GM12878 (cell line): ENCODE results near the gene CACNG3. TPM values are rescaled to one million over a fixed set of nuclear protein-coding genes. Genes with fewer than 3 reads are reported as not detected.

Experiments used
- ATAC-seq: fragments of 200-7000 bp; cut with Tn5 transposase; 3 replicates; pipeline ENCODE4 v1.9.1; 2020; ENCODE audit warnings: mild to moderate bottlenecking, moderate library complexity
- BruUV-seq: library from RNA; stranded (reverse); fragments of 400-500 nt; replicated peaks from 2 replicates; lab custom pipeline; 2021; lab: Mats Ljungman, UMichigan
- CTCF ChIA-PET: fragments of 300-600 bp; sonication (Branson Sonifier 250); formaldehyde crosslinking; extraction: SDS; loops from one replicate; lab custom pipeline; 2021; ENCODE audit warnings: inconsistent platforms; lab: Yijun Ruan, JAX
- POLR2A ChIA-PET: fragments of 350-600 bp; formaldehyde crosslinking; extraction: SDS; loops from one replicate; lab custom pipeline; 2021; ENCODE audit warnings: inconsistent platforms; lab: Charles Lee
- RAD21 ChIA-PET: fragments of 300-600 bp; sonication (Branson Sonifier 250); formaldehyde crosslinking; loops from one replicate; lab custom pipeline; 2023; ENCODE audit warnings: antibody characterized with exemption; ENCODE audit not compliant: unreplicated experiment; lab: Charles Lee
- SMC1A ChIA-PET: fragments of 300-600 bp; sonication (Branson Sonifier 250); formaldehyde crosslinking; loops from one replicate; lab custom pipeline; 2023; ENCODE audit not compliant: unreplicated experiment, uncharacterized antibody; lab: Charles Lee
- DNase-seq: peaks from one replicate; pipeline ENCODE4 v3.0.0-alpha.2; 2011; ENCODE audit warnings: low read depth, low spot score
- FAIRE-seq: peaks from 3 replicates; lab custom pipeline; 2011; peaks lifted over from hg19 to GRCh38; lab: Jason Lieb, UNC
- H2AFZ ChIP-seq: 2 replicates; pipeline ENCODE4 v1.6.0; 2011; ENCODE audit warnings: low read depth, low read length, control low read depth; ENCODE audit not compliant: control insufficient read depth
- H3K27ac ChIP-seq: 2 replicates; pipeline ENCODE4 v1.5.1; 2011; ENCODE audit warnings: control low read depth; ENCODE audit not compliant: control insufficient read depth, insufficient read depth
- H3K27me3 ChIP-seq, 2 experiments: replicated peaks in 1 of 2; 2 replicates each; pipeline versions ENCODE4 v1.6.0 to v1.6.1; 2011; ENCODE audit warnings: low read length in 1 of 2; ENCODE audit not compliant: control insufficient read depth in 2 of 2, insufficient read depth in 2 of 2
- H3K36me3 ChIP-seq, 2 experiments: 2 replicates each; pipeline ENCODE4 v1.5.1; 2011; ENCODE audit warnings: low read length in 1 of 2; ENCODE audit not compliant: control insufficient read depth in 2 of 2, insufficient read depth in 2 of 2
- H3K4me1 ChIP-seq: 2 replicates; pipeline ENCODE4 v1.6.1; 2011; ENCODE audit warnings: mild to moderate bottlenecking, low read length, moderate library complexity, mixed read lengths; ENCODE audit not compliant: control insufficient read depth, insufficient read depth
- H3K4me2 ChIP-seq: 2 replicates; pipeline ENCODE4 v1.6.0; 2011; ENCODE audit warnings: control low read depth; ENCODE audit not compliant: control insufficient read depth, insufficient read depth
- H3K4me3 ChIP-seq: fragments of 200-600 bp; sonication (generic); 2 replicates; pipeline ENCODE4 v1.5.1; 2016
- H3K79me2 ChIP-seq: 2 replicates; pipeline ENCODE4 v1.6.0; 2011; ENCODE audit warnings: low read length; ENCODE audit not compliant: control insufficient read depth, insufficient read depth
- H3K9ac ChIP-seq: 2 replicates; pipeline ENCODE4 v1.8.0; 2011; ENCODE audit warnings: low read length, control low read depth, mixed read lengths; ENCODE audit not compliant: control insufficient read depth, insufficient read depth
- H3K9me3 ChIP-seq: replicated peaks from 3 replicates; pipeline ENCODE4 v1.5.1; 2011; ENCODE audit warnings: mild to moderate bottlenecking, low read length; ENCODE audit not compliant: control insufficient read depth, insufficient read depth
- H4K20me1 ChIP-seq: 2 replicates; pipeline ENCODE4 v1.6.0; 2011; ENCODE audit not compliant: control insufficient read depth, insufficient read depth
- FOXM1 ChIP-seq: IDR thresholded peaks from 2 replicates; pipeline ENCODE4 v1.6.1; 2012; ENCODE audit warnings: low read depth, mild to moderate bottlenecking, inconsistent platforms, low read length, moderate library complexity
- MYB ChIP-seq: fragments of 150-350 bp; IDR thresholded peaks from 2 replicates; pipeline ENCODE4 v1.6.1; 2014; ENCODE audit warnings: mild to moderate bottlenecking, low read depth, low read length, borderline replicate concordance
- PRDM15 ChIP-seq: fragments of 450-650 bp; formaldehyde crosslinking; IDR thresholded peaks from 2 replicates; pipeline ENCODE4 v1.4.0; 2020; ENCODE audit warnings: mild to moderate bottlenecking, moderate library complexity
- SMAD1 ChIP-seq: fragments of 450-650 bp; IDR thresholded peaks from 2 replicates; pipeline ENCODE4 v1.6.1; 2018; ENCODE audit warnings: mild to moderate bottlenecking, low read depth; ENCODE audit not compliant: partially characterized antibody
- SMAD5 ChIP-seq: IDR thresholded peaks from 2 replicates; pipeline ENCODE4 v1.6.1; 2016; ENCODE audit warnings: antibody characterized with exemption, low read depth
- SREBF2 ChIP-seq: IDR thresholded peaks from 2 replicates; pipeline ENCODE4 v1.6.1; 2012; ENCODE audit warnings: mild to moderate bottlenecking, low read length
- TBL1XR1 ChIP-seq: IDR thresholded peaks from 2 replicates; pipeline ENCODE4 v1.6.1; 2012; ENCODE audit warnings: low read depth, low read length, improper control_type of control experiment
- ZNF274 ChIP-seq: IDR thresholded peaks from one replicate; pipeline ENCODE4 v1.8.0; 2011; ENCODE audit not compliant: insufficient read length, insufficient read depth
- in situ Hi-C: fragments of 300-500 bp; cut with MboI; formaldehyde crosslinking; loops from 9 replicates; pipeline ENCODE4 v1.14.3; 2018; ENCODE audit warnings: mixed read lengths
- intact Hi-C: fragments of 100-400 bp; cut with micrococcal nuclease; formaldehyde crosslinking; loops from one replicate; pipeline ENCODE4 v1.14.2; 2022; ENCODE audit not compliant: unreplicated experiment
- polyA plus RNA-seq, 11 experiments: library from polyadenylated mRNA; depleted of rRNA in 4 of 11; unstranded in 6 of 11; stranded (reverse) in 5 of 11; fragments of >200 nt; fragmentation: Nextera tagmentation in 4 of 11; fragmentation: Illumina TruSeq in 1 of 11; extraction: Ambion mirVana in 4 of 11; extraction: Trizol in 1 of 11; gene quantifications; 1 replicate in 1 of 11; 2 replicates in 10 of 11; pipeline versions ENCODE4 v1.2.1 to v1.2.3, GENCODE V29; 2011 to 2016; ENCODE audit warnings: inconsistent platforms in 2 of 11, missing spikeins in 2 of 11, low read depth in 1 of 11
- total RNA-seq, 4 experiments: library from RNA; depleted of rRNA in 3 of 4; stranded (reverse); fragments of >200 nt in 3 of 4; fragmentation: Illumina TruSeq in 1 of 4; extraction: Trizol in 1 of 4; gene quantifications; 2 replicates each; pipeline versions ENCODE4 v1.2.1 to v1.2.3, GENCODE V29; 2013 to 2021
- TF ChIP-seq, protein P1 (sequence below): fragments of 450-650 bp; IDR thresholded peaks from 2 replicates; pipeline ENCODE4 v1.6.1; 2017; ENCODE audit warnings: mild to moderate bottlenecking, moderate library complexity

Gene CACNG3
- total and polyA plus RNA-seq, 10 of the 15 experiments (the other 5 are each of a cell fraction or from before 2014, with no cell fraction given): 0.04 TPM; not detected in 9

GRCh38 chr16:24315343-24315742 is 59.2 kb downstream of the CACNG3 start:
- no peaks in the 10 kb centered on the region for H3K4me1 ChIP-seq
- no peak overlapping the region for H3K27ac ChIP-seq
- intact Hi-C loops (no loop called here), in situ Hi-C loops (no loop called here)
- BruUV-seq: no TSS peak
- no peaks in the 10 kb centered on the region; a peak in 1 of 4 replicates for H3K27me3 ChIP-seq
- H3K4me2 ChIP-seq: no peak overlapping the region
- TF ChIP-seq PRDM15 (no peak), ZNF274 (no peak), SMAD1 (no peak), SREBF2 (no peak), MYB (no peak), FOXM1 (no peak), SMAD5 (no peak), TBL1XR1 (no peak)
- TF ChIP-seq, protein P1, sequence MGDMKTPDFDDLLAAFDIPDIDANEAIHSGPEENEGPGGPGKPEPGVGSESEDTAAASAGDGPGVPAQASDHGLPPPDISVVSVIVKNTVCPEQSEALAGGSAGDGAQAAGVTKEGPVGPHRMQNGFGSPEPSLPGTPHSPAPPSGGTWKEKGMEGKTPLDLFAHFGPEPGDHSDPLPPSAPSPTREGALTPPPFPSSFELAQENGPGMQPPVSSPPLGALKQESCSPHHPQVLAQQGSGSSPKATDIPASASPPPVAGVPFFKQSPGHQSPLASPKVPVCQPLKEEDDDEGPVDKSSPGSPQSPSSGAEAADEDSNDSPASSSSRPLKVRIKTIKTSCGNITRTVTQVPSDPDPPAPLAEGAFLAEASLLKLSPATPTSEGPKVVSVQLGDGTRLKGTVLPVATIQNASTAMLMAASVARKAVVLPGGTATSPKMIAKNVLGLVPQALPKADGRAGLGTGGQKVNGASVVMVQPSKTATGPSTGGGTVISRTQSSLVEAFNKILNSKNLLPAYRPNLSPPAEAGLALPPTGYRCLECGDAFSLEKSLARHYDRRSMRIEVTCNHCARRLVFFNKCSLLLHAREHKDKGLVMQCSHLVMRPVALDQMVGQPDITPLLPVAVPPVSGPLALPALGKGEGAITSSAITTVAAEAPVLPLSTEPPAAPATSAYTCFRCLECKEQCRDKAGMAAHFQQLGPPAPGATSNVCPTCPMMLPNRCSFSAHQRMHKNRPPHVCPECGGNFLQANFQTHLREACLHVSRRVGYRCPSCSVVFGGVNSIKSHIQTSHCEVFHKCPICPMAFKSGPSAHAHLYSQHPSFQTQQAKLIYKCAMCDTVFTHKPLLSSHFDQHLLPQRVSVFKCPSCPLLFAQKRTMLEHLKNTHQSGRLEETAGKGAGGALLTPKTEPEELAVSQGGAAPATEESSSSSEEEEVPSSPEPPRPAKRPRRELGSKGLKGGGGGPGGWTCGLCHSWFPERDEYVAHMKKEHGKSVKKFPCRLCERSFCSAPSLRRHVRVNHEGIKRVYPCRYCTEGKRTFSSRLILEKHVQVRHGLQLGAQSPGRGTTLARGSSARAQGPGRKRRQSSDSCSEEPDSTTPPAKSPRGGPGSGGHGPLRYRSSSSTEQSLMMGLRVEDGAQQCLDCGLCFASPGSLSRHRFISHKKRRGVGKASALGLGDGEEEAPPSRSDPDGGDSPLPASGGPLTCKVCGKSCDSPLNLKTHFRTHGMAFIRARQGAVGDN: no peak
- ATAC-seq (no peak), FAIRE-seq (no peak), DNase-seq (no peak)
- H3K9ac ChIP-seq: no peak overlapping the region
- H3K4me3 ChIP-seq: no peak overlapping the region
- no peaks in the 10 kb centered on the region for H3K79me2 ChIP-seq
- H2AFZ ChIP-seq: no peak overlapping the region
- no peaks in the 10 kb centered on the region for H3K36me3 ChIP-seq
- CTCF ChIA-PET: interaction anchor here (0.6 kb wide), 1 partner anchor 62 kb away, joined by 4 read pairs; no protein-coding TSS in a partner anchor
- POLR2A ChIA-PET: no interaction called here
- no peaks in the 10 kb centered on the region for H4K20me1 ChIP-seq
- SMC1A ChIA-PET: no interaction called here
- RAD21 ChIA-PET: no interaction called here
- H3K9me3 ChIP-seq: no peaks in the 10 kb centered on the region
